Osteocyte (in vitro differentiated cells): Measurements from ENCODE around the gene TIMD4. TPM values are rescaled to one million over a fixed set of nuclear protein-coding genes. Genes with fewer than 3 reads are reported as not detected.
A peak's percentile ranks its signal among the peaks of the same experiment; 100 is the strongest.
"Not testable (repeated sequence)": the region's sequence is repeated elsewhere in the genome, so short reads cannot be mapped to it uniquely, and the experiment has no call there.

ENCODE experiments used
- DNase-seq: peaks from one replicate; pipeline ENCODE4 v3.0.0; 2021; ENCODE audit warnings: mixed read lengths; ENCODE audit not compliant: unreplicated experiment; ENCODE audit errors: extremely low spot score
- H3K27ac Mint-ChIP-seq: one replicate; pipeline ENCODE4 v1.8.0; 2021; ENCODE audit warnings: mild to moderate bottlenecking, mixed read lengths; ENCODE audit not compliant: unreplicated experiment
- H3K27me3 Mint-ChIP-seq: one replicate; pipeline ENCODE4 v1.8.0; 2021; ENCODE audit warnings: mixed read lengths; ENCODE audit not compliant: unreplicated experiment
- H3K36me3 Mint-ChIP-seq: one replicate; pipeline ENCODE4 v1.8.0; 2021; ENCODE audit warnings: mixed read lengths; ENCODE audit not compliant: unreplicated experiment
- H3K4me1 Mint-ChIP-seq: one replicate; pipeline ENCODE4 v1.8.0; 2021; ENCODE audit warnings: mixed read lengths; ENCODE audit not compliant: unreplicated experiment
- H3K4me3 Mint-ChIP-seq: one replicate; pipeline ENCODE4 v1.8.0; 2021; ENCODE audit warnings: mild to moderate bottlenecking, moderate library complexity, mixed read lengths; ENCODE audit not compliant: unreplicated experiment
- H3K9me3 Mint-ChIP-seq: one replicate; pipeline ENCODE4 v1.8.0; 2021; ENCODE audit warnings: mixed read lengths; ENCODE audit not compliant: unreplicated experiment
- total RNA-seq: library from RNA; stranded (reverse); gene quantifications from 2 replicates; pipeline ENCODE4 v1.2.1, GENCODE V29; 2021
- TF ChIP-seq, protein P1 (sequence below): fragments of 200-600 bp; sonication (generic); IDR thresholded peaks from 2 replicates; pipeline ENCODE4 v1.5.0; 2021; ENCODE audit warnings: antibody characterized with exemption, mild to moderate bottlenecking, moderate library complexity

The TIMD4 gene
- total RNA-seq, 1 donor from 2014 or later: not detected

DNA sequence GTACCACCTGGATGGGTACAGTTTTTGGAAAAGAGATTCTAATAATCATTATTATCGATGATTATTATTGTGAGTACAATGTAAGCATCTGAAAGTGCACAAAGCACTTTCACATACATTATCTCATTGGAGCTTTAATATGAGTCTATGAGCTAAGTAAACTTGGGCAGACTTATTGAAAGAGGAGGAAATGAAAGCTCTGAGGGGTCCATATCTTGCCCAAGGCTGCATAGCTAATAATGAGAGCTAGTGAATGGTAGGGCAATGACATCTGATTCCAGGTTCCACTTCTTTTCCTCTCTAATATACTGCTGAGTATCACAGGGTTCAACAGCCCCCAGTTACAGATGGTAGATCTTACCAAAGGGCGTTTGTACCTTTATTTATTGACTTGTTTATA, 26.1 kb downstream of the TIMD4 start:
- TF ChIP-seq, protein P1, sequence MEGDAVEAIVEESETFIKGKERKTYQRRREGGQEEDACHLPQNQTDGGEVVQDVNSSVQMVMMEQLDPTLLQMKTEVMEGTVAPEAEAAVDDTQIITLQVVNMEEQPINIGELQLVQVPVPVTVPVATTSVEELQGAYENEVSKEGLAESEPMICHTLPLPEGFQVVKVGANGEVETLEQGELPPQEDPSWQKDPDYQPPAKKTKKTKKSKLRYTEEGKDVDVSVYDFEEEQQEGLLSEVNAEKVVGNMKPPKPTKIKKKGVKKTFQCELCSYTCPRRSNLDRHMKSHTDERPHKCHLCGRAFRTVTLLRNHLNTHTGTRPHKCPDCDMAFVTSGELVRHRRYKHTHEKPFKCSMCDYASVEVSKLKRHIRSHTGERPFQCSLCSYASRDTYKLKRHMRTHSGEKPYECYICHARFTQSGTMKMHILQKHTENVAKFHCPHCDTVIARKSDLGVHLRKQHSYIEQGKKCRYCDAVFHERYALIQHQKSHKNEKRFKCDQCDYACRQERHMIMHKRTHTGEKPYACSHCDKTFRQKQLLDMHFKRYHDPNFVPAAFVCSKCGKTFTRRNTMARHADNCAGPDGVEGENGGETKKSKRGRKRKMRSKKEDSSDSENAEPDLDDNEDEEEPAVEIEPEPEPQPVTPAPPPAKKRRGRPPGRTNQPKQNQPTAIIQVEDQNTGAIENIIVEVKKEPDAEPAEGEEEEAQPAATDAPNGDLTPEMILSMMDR: no peak
- no peaks in the 10 kb centered on the region for H3K27me3 Mint-ChIP-seq
- no peak overlapping the region for H3K27ac Mint-ChIP-seq
- H3K9me3 Mint-ChIP-seq: no peaks in the 10 kb centered on the region
- H3K4me3 Mint-ChIP-seq: no peak overlapping the region
- H3K36me3 Mint-ChIP-seq: no peaks in the 10 kb centered on the region
- no peak for DNase-seq
- no peaks in the 10 kb centered on the region for H3K4me1 Mint-ChIP-seq

DNA sequence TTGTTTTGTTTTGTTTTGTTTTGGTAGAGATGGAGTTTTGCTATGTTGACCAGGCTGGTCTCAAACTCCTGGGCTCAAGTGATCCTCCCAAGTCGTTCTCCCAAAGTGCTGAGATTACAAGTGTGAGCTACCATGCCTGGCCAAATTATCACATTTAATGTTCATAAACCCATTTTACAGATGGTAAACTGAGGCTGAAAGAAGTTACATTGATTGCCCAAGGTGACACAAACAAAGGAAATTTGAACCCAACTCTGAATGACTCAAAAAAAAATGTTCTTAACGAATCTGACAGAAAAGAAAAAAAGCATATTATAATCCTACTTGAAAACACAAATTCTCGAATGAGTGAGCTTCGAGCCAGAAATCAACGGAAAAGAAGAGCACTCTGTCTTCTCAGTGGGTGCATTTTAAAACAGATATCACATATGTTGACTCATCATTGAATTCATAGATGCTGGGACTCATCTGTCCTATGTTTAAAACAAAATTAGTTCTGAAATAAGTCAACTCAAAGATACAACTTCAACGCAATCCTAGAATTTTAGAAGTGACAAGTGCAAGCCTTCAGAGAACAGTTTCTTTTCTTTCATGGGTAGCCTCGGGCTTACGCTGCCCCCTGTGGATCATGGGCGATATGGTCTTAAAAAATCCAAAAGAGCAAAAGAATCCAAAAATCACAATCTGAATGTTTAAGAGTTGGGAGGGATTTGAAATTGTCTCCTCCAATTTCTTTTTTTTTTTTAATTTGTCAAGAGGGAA, 28.4 kb downstream of the TIMD4 start:
- DNase-seq: no peak
- no peaks in the 10 kb centered on the region for H3K27me3 Mint-ChIP-seq
- TF ChIP-seq, protein P1: peak; percentile 45
- no peak overlapping the region for H3K4me3 Mint-ChIP-seq
- H3K27ac Mint-ChIP-seq: no peak overlapping the region
- no peaks in the 10 kb centered on the region for H3K9me3 Mint-ChIP-seq
- H3K4me1 Mint-ChIP-seq: no peaks in the 10 kb centered on the region
- H3K36me3 Mint-ChIP-seq: no peaks in the 10 kb centered on the region

DNA sequence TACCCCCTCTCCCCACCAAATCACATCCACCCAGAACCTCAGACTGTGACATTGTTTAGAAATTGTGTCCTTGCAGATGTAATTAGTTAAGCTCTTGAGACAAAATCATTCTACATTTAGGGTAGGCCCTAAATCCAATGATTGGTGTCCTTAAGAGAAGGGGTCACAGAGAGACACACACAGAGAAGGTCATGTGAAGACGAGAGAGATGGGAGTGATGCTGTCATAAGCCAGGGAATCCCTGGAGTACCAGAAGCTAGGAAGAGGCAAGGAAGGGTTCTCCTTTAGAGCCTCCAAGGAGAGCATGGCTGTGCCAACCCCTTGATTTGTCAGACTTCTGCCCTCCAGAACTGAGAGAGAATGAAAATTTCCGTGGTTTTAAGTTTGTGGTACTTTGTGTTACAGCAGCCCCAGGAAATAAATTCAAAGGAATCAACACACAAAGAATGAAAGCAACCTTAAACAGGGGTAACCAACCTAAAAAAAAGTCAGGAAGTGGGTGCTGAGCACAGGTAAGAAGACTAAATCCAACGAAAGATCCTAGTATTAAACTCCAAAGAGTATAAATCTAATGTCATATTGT, 33.6 kb downstream of the TIMD4 start:
- TF ChIP-seq, protein P1: no peak
- H3K4me1 Mint-ChIP-seq: no peaks in the 10 kb centered on the region
- H3K36me3 Mint-ChIP-seq: no peaks in the 10 kb centered on the region

DNA sequence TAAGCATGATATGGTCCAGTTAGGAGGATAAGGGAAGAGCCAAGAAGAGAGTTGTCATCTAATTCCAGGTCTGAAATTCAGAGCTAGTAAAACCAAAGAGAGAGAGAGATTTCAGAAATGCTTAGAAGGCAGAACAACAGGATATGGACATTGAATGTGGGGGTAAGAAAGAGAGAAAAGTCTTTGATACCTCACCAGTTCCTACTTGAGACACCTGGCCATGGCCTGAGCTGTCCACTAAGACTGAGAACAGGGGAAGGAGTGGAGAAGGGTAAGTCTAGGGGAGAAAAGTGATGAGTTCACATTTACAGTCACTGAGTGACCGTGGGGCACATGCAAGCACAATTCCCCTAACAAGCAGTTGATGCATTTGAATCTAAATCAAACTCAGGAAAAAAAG, 35.5 kb downstream of the TIMD4 start:
- DNase-seq: no peak
- Mint-ChIP-seq H3K27me3 (peaks cover 2% of the 10 kb centered on the region), H3K4me3 (no peak overlapping the region), H3K36me3 (no peaks in the 10 kb centered on the region), H3K9me3 (no peaks in the 10 kb centered on the region), H3K4me1 (no peaks in the 10 kb centered on the region), H3K27ac (no peak overlapping the region)
- TF ChIP-seq, protein P1: no peak

More for the DNA sequence above, 33.6 kb downstream of the TIMD4 start:
- Mint-ChIP-seq H3K27me3 (peaks cover 2% of the 10 kb centered on the region), H3K27ac (no peak overlapping the region), H3K4me3 (no peak overlapping the region), H3K9me3 (no peaks in the 10 kb centered on the region)
- DNase-seq: no peak

DNA sequence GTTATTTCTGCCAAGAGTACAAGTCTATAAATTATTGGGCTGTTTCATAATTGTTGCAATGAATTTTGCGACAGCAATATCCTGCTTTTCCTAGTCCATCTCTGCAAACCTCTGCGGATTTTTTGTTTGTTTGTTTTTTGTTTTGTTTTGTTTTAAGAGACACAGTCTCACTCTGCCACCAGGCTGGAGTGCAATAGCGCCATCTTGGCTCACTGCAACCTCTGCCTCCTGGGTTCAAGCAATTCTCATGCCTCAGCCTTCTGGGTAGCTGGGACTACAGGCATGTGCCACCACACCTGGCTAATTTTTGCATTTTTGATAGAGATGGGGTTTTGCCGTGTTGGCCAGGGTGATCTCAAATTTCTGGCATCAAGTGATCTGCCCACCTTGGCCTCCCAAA, 37.3 kb downstream of the TIMD4 start:
- not testable (repeated sequence) for H3K36me3 Mint-ChIP-seq, H3K9me3 Mint-ChIP-seq, DNase-seq, H3K4me1 Mint-ChIP-seq, H3K27me3 Mint-ChIP-seq, H3K27ac Mint-ChIP-seq, H3K4me3 Mint-ChIP-seq
